Tongue (tissue), 2 donors: ENCODE measurements around the gene KCNJ1. TPM values are rescaled to one million over a fixed set of nuclear protein-coding genes. Genes with fewer than 3 reads are reported as not detected.

Experiments used
- DNase-seq: peaks from one replicate; pipeline ENCODE4 v3.0.0-alpha.2; 2015
- total RNA-seq: library from RNA; depleted of rRNA; stranded (reverse); fragments of >200 nt; gene quantifications from one replicate; pipeline ENCODE4 v1.2.3, GENCODE V29; 2014

Gene KCNJ1
- total RNA-seq, 1 donor from 2014 or later, result not detected

DNA sequence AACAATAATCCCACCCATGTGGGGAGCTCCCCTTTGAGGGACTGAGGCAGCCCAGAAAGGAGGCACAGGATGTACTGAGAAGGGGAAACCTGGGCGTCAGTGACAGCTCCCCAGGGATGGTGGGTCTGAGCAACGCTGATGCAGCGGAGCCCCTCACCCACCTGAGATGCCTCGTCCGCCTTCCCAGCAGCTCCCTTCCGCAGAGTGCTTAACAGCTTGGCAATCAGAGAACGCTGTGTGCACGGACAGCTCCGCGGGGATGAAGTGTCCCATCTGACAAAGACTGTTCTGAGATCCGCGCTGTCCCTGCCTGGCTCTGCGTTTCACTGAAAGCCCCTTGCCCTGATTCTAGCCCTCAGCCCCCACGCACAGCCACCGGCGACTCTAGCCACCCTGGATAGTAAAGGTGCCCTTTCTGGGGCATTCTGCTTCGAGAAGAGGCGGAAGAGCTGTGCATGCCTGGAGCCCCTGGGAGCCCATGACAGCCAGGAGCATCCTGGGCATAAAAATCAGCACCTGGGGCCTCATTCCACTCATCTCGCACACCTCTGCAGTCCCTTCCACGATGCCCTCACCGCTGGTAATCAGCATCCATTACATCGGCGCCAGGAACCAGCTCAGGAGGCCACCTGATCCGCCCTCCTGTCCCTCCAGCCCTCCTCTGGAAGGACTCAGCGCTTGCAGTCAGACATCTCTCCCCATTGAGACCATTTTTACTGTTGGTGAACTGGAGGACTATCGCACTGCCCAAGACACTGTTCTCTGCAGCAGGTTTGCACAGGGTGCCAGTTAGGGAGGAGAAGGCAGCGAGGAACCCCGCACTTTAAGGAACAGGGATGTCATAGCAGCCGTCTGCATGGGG lies 34.8 kb upstream of the KCNJ1 start:
- no peak for DNase-seq

DNA sequence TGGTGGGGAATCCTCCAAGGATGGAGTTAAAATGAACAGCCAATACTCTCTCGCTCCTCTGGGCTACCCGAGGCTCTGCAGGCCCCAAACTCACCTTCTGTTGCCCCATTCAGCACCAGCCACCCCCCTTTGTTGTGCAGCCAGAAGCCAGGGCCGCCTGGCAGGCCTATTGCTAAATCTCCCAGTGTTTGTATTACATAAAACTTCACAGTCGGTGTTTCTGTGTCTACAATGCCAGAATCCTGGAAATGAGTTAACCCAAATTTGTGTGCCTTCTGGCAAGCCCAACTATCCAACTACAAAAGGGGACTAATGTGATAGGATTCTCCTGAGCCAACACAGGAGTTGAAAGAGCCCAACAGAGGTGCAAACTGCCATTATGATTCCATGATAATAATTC lies 33.4 kb upstream of the KCNJ1 start:
- no peak for DNase-seq

DNA sequence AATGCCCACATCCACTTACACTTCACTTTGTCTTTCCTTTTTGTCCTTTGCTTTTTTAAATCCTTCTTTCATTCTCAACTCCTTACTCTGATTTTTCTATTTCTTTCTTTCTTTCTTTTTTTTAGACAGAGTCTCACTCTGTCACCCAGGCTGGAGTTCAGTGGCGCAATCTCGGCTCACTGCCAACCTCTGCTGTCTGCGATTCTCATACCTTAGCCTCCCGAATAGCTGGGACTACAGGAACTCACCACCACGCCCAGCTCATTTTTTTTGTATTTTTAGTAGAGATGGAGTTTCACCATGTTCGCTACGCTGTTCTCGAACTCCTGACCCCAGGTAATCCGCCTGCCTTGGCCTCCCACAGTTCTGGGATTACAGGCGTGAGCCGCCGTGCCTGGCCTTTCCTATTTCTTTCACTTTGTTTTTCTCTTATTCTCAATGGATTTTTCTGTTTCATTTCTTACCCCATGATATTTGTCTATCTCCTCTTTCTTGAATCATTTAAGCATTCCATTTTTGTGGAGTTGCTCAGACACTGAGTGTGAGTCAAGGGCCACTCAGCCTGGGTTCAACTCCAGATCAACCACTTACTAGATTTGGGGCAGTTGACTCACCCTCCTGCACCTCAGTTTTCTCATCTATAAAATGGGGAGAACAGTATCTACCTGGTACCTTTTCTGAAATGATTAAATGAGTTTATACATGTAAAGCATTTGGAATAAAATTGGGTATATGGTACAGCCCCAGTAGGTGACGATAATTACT lies 31.7 kb upstream of the KCNJ1 start:
- DNase-seq, result no peak

DNA sequence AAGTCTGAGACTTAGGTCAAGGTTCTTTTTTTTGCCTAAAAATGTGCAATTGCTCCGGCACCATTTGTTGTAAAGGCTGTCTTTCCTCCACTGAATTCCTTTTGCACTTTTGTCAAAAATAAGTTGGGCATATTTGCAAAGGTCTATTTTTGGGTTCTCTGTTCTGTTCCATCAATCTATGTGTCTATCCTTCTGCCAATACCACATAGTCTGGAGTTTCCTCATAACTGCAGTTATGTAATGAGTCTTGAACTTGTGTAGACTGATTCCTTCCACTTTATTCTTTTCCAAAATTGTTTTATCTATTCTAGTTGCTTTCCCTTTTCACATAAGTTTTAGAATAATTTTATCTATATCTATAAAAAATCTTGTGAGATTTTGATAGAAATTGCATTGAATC lies 30.7 kb upstream of the KCNJ1 start:
- DNase-seq, result no peak

DNA sequence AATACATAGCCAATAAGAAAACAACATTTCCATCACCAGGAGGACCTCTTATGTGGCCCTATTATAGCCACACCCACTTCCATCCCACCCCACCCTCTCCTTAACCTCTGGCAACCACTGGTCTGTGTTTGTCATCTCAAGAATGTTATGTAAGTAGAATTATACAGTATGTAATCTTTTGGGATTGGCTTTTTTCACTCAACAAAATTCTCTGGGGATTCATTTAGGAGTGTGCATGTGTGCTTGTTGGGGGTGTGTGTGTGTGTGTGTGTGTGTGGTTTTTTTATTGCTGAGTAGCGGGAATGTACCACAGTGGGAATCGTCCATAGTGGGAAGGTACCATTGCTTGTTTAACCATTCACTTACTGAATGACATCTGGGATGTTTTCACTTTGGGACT lies 29.3 kb upstream of the KCNJ1 start:
- no peak for DNase-seq

DNA sequence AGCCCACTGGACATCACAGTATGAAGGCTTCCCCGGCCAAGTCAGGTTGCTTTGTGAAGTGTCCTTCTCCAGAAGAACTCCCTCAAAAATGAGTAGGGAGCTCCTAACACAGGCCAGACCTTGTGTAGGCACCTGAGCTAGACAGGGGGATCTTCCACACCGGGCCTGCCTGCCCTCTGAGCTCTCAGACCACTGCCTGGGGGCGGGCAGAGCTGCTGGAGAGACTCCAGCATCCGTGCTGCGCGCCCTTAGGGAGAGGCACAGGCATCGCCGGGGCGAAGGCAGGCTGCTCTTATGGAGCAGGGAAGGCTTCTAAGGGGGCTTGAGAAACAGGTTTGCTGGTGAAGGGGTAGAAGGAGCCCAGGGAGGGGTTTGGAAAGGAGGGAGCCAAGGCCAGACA lies 28.4 kb upstream of the KCNJ1 start:
- DNase-seq, result no peak

DNA sequence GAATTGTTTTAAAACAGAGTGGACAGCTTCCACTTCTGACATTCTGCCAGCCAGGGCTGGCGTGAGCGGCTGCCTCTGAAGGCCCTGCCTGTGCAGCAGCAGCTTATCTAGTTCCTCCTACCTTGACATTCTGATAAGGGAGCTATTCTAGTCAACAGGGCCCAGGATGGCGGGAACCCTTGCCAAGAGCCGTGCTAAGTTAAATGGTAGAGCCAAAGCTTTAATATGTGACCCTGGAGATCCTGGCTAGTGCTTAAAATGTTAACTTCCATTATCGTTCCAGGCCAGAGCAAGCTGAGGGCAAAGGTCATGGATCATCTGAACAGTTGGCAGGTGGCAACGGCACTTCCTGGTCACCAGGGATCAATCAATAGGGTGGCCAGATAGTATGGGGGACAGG lies 27.6 kb upstream of the KCNJ1 start:
- no peak for DNase-seq

DNA sequence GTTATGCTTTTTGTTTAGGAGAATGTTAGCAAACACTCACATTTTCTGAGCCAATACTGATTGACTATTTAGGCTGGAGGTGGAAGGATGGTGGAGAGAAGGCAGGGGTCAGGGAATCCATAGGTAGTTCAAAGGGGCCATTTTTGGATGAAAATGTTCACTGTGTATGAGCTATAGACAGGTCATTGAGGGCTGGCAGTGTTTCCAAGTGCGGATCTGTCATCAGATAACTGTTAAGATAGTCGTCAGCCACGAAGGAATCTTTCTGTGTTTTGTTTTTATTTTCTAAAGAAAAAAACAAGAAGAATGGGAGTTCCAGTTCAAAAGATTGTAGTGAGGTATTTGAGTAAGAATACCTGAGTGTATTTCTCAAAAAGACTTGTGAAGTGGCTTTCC lies 27.2 kb upstream of the KCNJ1 start:
- DNase-seq, result no peak

DNA sequence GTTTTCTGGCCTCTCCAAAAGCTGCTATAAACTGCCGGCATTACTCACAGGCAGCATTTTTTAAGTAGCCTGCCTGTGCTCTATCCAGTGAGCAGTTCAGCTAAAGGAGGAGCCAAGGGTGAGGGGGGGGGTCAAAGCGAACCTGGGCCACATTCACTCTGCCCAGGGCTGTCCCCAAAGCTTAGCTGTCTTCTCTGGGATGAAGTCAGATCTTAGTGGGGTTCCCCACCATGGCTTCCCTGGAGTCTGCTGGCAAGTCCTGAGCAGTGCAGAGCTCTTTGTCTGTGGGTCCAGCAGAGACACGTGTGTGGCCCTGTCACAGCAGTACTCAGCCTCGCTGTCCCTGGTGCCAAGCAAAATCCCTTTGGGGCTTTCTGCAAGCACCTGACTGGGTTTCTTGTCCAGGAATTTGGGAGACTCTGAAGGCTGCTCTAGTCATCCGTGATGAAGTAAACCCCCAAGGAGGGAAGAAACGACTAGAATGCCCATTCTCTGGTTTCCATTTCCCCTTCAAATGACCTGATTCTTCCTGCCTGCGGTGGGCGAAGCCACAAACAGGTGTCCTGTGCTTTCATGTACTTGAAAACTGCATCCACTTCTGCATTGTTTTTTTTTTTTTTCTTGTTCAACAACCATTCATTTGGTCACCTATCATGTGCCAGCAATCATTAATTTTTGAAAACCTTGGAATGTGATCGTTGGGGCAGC lies 26.6 kb upstream of the KCNJ1 start:
- DNase-seq, result no peak

DNA sequence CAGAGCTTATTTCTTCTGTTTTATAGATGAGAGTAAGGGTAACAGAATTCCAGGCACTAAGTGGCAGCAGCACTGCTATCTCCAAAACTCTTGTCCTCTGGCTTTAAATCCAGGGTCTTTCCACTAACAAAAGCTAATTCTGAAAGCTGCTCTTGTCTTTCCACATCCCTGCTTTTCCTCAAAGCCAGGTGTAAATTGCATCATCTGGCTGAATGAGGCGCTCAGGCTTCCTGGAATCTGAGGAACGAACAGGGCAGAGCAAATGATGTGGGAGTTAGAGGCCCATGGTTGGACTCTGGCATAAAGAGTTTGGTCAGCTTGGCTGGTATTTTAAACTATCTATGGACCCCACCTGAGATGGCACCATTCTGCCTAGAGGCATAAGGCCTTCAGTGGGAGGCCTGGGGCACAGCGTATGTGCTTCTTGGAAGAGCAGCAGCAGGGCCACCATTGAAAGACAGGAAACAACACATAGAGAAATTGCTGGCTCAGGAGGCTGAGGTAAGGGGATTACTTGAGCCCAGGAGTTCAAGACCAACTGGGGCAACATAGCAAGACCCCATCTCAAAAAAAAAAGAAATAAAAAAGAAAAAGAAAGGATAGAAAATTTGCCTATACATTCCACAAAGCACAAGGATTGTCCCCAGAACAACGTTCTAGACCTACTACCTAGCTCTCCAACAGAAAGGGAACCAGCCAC lies 25.9 kb upstream of the KCNJ1 start:
- DNase-seq, result peak; percentile 57

DNA sequence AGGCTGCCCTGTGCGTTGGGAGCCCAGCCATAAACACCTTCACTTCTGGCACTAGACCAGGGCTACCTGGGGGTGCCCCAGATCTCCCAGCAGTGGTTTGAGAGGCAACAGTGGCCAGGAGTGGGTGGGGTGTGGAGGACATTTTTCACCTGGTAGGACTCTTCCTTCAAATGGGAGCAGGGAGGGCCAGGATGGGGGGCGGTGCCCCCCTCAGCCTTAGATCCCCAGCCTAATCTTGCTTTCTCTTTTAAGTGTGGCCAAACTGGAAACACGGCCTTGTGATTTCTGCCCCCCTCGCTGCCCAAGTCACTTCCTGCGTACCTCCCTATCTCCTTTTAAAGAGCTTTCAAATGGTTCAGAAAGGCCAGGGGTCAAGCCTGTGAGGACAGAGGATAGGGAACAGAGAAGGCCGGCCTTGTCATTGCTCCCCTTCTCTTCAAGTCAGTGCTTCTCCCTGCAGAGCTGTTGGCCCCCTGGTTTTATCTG lies 24.9 kb upstream of the KCNJ1 start:
- DNase-seq, result no peak

DNA sequence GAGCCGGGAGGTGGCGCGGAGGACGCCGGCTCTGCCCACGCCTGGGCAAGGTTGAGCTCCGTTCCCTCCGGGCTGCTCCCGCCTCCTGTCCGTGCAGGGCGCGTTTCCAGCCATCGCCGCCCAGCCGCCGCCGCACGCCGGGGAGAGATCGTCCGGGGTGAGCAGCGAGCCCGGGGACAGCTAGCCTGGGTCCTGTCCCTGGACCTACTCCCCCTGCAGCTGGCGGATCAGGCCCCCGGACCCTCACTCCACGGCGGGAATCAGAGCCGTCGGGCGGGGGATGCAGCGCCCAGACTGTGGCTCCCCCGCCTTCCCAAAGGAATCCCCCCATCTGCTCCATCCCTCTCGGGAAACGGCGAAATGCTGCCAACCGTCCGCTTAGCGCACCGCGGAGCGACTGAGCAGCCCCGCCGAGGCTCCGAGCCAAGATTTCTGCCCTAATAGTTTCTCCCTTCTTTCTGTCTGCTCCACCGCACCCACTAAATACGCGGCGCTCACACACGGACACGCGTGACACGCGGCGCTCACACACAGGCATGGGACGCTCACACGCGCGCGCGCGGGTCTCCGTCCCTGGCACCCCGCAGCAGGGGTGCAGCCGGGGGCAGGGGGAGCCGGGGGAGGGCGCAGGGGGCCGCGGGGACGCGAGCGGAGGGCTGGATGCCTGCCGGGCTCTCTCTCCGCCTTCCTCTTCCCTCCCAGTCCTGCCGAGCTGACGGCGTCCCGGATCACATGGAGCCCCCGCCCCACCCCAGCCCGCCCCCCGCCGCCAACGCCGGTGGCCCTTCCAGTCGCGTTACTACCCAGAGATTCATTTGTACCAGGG lies 23.7 kb upstream of the KCNJ1 start, which contains the start of gene KCNJ5:
TSS of gene KCNJ5 (plus strand) at position 814 of the 826 bp plus-strand sequence. CDS start 19,918 bp downstream, outside the sequence.
- DNase-seq, result peak; percentile 64

DNA sequence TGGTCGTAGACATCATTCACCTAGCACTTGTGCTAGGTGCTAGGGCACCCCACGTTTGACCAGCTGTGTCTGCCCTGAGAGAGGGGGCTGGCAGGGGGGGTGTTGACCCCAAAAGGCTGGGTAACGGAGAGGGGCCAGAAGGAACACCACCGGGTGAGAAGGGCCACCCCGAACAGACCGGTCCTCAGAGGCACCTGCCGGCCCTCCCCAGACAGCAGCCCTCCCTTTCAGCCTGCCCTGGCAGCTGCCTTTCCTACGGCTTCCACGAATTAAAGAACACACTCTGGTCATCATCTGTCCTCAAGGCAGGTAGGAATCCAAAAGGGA lies 23.1 kb upstream of the KCNJ1 start:
- DNase-seq, result no peak

DNA sequence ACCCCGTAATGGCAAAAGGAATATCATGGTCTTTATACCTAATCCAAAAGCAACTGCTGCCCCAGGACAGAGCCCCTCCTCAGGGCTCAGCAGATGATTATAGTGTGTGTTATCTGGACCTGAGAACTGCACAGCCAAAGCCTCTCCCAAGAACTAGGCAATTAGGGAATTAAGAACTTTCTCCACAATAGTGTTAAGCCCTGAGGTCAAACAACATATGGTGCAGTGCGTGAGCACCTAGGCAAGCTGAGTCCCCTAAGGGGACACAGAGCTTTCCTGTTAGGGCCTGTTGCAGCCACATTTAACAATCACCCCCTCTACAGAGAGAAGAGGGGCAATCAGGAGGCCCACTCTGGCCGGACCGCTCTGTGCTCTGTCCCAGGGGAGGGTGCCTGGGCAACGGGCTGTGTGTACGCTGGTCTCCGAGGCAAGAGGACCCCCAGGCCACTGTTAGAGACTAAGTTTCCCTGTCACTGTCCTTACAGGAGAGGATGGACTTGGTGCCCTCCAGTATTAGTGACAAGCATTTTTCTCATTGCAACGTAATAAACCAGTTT lies 22.6 kb upstream of the KCNJ1 start:
- DNase-seq, result no peak

DNA sequence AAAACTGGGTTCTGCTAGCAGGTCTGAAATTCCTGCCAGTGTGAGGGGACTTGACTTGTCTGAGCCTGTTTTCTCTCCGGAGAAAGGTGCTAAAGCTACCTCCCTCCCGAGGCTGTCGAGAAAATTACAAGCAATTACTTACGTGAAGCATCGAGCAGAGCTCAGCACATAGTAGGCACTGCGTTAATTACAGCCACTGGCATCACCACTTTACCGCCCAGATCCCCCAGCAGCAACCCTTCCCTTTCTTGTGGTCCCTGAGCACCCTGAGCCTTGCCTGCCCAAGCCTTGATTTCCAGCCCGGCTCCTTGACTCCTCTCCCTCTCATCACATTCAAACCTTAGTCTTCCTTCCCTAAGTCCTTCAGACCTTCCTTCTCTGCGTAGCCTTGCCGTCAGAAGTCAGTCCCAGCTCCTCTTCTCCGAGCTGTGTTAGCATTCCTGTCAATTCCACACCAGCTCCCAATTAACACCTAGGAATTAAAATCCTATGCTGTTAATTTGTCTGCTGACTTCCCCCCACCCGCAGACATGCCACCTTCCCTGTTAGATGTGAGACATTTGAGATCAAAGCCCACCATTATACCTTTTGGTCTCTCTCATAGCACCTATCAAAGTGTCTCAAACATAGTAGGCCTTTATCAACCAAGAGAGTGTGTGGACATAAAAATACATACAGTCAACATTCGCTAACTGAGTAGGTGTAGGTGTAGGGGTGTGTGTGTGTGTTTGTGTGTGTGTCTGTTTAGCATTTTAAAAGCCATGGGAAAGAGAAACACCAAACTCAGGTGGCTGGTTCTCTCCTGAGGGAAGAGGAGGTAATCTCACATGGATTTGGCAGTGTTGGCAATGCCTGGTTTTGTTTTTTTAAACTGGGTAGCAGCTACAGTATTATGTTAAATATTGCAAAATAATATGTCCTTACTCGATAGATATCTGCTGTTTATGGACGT lies 21.2 kb upstream of the KCNJ1 start:
- DNase-seq, result no peak

DNA sequence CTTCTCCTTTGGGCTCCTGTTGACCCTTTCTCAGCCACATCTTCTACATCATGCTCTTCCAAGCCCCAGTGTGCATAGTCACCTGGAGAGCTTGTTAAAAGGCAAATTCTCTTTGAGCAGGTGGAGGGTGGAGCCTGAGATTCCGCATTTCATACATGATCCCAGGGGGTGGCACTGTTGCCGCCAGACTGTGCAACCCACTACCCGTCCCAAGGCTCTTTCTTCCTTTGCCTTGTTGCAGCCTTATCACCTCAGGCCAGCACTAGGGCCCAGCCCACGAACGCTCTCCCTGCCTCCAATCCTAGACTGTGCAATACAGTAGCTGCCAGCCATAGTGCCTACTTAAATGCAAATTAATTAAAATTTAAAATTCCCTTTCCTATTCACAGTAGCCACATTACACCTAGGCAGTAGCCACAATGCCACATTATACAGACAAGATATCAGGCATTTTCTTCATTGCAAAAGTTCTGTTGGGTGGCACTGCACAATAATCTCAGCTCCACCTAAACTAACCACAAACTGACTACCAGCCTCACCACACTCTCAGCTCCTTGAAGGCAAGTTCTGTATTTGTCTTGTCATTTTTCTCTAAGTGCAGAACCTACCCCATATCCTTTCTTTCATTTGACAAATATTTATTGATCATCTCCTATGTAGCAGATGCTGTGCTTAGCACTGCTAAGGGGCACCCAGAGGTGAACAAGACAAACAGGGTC lies 19.5 kb upstream of the KCNJ1 start:
- no peak for DNase-seq

DNA sequence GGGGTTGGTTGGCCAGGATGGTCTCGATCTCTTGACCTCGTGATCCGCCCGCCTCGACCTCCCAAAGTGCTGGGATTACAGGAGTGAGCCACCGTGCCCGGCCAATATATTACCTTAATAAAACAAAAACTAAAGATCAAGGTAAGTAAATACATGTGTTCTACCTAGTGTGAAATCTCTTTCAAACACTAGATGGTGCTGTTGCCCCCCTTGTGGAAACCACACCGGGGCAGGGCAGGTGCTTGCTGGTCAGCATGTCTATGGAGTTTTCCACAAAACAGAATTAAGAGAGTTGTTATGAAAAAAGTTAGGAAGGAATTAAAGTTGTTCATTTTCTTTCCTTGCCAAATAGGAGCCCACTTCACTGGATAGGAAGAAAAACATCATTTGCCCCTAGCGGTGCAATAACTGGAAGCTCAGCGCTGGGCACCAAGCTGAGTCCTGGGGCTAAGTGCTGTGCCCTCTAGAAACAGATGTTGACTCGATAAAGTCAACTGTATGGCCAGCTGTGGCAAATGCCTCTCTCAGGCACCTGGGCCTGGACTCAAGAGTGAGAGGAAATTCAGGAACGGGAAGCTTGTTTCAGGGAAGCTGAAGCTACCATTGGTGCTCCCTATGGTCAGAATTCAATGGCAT lies 17.7 kb upstream of the KCNJ1 start:
- DNase-seq, result peak; percentile 89

DNA sequence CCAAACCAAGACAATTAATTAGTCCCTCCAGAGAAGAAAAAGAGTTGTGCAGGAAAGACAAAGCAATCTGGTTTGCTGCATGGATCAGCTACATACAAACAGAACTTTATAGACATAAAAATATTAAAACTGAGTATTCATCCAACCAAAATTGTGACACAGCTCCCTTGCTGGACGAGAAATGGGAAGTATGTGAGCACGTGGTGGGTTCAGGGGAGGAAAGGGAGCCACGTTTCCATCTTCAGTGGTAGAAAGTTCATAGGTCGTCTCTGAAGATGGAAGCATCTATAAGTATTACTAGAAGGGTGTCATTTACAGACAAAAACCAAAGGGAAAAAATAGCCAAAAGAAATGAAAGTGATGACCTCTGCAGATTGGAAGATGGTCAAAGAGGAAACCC lies 17.0 kb upstream of the KCNJ1 start:
- DNase-seq, result no peak

DNA sequence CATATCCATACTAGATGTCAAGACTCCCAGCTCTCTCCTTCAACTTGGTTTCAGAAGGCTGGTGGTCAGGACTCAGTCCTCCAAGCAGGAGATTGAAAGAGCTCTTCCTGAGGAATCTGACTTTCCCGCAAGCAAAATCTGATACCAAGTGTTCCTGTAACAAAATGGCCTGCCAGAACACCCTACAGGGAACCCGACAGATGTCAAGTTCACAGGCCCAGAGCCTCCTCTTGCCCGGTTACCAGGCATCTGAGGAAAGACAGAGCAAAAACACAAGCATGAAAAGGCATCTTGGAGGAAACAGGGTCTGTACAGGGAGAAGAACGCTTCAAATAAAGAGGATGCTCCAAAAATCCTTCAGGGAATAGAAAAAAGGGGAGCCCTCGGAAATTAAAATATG lies 15.4 kb upstream of the KCNJ1 start:
- no peak for DNase-seq
